HG03432 (cell line): ENCODE results near the gene TMEM119.
"Not testable (repeated sequence)": the region's sequence is repeated elsewhere in the genome, so short reads cannot be mapped to it uniquely, and the experiment has no call there.

ENCODE experiments used
- ATAC-seq: cut with Tn5 transposase; IDR thresholded peaks from one replicate; pipeline ENCODE4 v1.9.1; 2021; ENCODE audit warnings: mild to moderate bottlenecking, moderate library complexity; ENCODE audit not compliant: unreplicated experiment

Gene TMEM119

GRCh38 chr12:108604208-108604941 is 6.5 kb upstream of the TMEM119 start:
- ATAC-seq: no peak

DNA sequence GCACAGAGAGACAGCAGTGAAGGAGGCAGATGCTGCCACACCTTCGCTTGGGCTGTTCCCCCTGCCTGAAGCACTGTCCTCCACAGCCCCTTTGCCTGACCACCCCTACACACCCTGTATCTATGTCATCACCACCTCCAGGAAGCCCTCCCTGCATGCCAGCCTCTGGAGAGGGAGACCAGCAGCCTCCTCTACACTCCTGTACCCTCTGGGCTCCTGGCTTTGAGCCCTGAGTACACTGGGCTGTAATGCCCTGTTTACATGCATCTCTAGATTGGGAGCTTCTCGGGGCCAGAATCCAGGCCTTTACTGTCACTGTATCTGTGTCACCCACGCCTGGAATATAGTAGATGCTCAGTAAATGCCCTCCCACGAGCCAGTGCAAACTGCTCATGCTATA is 5.9 kb upstream of the TMEM119 start:
- ATAC-seq: no peak

DNA sequence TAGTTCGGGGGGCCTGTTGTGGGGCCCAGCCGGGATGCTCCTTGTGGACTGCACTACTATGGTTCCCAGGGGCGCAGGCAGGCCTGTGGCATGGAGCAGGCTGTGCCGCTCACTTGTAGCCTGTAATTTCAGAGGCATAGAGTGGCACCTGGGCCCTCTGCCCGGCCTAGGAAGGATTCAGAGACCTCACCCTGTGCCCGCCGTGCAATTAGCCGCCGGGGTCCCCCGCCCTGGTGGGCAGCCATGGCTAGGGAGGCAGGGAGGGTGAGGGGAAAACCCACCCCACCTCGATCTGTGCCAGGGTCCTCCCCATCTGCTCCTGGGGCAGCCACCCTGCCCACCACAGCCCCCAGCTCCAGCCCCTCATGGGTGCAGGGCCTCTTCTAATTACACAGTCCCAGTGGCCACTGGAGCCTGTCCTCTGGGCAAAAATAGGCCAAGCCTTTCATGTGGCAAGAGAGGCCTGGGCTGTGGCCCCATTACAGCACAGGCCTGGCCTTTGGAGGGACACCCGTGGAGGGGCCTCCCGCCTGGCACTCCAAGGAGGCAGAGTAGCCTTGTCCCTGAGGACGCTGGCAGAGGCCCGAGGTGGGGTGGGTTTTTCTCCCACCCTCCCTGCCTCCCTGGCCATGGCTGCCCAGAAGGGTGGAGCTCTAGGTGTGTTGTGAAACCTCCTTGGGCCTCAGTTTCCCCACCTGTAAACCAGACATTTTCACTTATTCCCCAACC is 5.3 kb upstream of the TMEM119 start:
- no peak for ATAC-seq

DNA sequence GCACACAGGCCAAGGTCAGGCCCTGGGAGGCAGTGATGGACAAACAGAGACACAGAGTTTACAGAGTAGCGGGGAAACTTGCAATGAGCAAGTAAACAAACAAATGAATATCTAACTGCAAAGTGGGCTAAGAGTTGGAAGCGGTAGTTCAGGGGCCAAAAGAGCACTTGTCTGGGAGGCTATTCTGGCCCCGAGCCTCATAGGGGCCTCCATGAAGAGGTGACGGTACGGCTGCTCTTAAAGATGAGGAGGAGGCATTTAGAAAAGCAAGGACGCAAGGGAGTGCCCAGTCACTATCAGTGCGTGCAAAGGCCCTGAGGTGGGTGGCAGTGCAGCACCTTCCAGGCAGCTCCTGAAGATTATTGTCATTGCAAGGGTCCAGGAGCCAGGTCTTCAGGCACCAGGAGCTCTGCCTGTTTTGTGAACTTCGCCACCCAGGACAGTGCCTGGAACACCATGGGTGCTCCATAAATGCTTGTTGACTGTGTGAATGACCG is 4.4 kb upstream of the TMEM119 start:
- ATAC-seq: no peak

- no peak for ATAC-seq
Measured at GRCh38 chr12:108600702-108601007, 2.8 kb upstream of the TMEM119 start.

GRCh38 chr12:108599948-108600701 is 2.2 kb upstream of the TMEM119 start:
- no peak for ATAC-seq

DNA sequence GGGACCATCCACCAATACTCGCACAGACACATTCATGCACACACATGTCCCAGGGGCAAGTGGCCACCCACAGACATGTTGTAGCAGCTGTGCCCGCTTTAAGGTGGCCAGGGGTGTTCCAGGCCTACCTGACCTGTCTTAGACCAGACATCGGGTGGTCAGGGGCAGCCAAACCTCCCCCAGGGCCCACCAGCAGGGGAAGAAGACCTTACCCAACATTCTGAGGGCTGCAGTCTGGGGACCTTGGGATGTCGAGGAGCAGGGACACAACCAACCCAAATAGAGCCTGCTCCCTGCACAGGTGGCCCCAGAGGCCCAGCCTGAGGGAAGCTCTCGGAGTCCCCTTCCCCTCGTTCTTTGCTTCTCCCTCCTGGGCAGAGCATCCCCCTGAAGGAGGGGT is 1.7 kb upstream of the TMEM119 start:
- no peak for ATAC-seq

GRCh38 chr12:108598553-108599250 is 818 bp upstream of the TMEM119 start:
- no peak for ATAC-seq

- ATAC-seq: no peak
Measured at GRCh38 chr12:108596854-108597558, 878 bp downstream of the TMEM119 start.

DNA sequence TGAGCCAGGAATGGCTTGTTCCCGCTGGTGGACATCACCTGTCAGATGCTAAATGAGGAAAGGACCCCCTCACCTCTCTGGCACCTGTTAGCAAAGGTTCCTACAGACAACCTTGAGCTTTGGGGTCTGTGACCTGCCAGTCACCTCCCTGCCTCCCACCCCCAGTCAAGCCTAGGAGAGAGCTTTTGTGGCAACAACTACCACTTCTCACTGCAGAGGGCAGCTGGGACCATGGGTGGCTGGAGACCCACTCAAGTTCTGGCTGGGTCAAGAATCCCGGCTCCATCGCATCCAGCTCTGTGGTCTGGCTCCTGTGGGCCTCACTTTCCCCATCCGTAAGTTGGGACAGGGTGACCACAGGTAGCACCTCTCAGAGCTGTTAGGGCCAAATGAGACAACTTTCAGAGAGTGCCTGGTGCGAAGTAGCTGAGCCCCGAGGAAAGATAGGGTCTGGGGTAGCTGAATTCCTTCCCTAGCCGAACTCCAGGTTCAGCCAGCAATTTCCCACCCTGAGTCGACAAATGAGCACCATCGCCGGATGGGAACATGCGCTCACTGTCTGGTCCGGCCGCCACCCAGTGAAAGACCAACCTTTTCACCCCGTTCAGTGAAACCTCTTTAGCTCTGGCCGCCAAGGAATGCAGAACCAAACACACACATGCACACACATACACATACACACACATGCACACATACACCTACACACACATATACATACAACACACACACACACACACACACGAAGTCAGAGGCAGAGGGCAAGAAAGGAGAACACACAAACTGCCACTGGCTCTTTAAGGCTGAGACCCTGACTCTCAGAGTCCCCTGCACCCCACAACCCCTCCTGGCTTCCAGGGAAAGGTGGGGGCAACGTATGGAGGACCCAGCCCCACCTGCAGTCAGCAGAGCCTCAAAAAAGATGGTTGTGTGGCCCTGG is 1.9 kb downstream of the TMEM119 start:
- no peak for ATAC-seq

GRCh38 chr12:108594960-108595710 is 2.7 kb downstream of the TMEM119 start:
- ATAC-seq: no peak

DNA sequence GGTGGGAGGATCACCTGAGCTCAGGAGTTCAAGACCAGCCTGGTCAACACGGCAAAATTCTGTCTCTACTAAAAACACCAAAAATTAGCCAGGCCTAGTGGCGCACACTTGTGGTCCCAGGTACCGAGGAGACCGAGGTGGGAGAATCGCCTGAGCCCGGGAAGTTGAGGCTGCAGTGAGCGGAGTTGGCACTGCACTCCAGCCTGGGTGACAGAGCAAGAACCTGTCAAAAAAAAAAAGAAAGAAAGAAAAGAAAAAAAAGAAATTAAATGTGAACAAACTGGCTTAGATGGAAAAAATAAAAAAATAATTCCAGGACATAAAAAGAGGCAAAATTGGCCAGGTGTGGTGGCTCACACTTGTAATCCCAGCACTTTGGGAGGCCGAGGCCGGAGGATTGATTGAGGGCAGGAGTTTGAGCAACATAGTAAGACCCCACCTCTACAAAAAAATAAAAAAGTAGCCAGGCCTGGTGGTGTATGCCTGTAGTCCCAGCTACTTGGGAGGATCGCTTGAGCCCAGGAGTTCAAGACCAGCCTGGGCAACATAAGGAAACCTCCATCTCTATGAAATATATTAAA is 3.5 kb downstream of the TMEM119 start:
- no peak for ATAC-seq

DNA sequence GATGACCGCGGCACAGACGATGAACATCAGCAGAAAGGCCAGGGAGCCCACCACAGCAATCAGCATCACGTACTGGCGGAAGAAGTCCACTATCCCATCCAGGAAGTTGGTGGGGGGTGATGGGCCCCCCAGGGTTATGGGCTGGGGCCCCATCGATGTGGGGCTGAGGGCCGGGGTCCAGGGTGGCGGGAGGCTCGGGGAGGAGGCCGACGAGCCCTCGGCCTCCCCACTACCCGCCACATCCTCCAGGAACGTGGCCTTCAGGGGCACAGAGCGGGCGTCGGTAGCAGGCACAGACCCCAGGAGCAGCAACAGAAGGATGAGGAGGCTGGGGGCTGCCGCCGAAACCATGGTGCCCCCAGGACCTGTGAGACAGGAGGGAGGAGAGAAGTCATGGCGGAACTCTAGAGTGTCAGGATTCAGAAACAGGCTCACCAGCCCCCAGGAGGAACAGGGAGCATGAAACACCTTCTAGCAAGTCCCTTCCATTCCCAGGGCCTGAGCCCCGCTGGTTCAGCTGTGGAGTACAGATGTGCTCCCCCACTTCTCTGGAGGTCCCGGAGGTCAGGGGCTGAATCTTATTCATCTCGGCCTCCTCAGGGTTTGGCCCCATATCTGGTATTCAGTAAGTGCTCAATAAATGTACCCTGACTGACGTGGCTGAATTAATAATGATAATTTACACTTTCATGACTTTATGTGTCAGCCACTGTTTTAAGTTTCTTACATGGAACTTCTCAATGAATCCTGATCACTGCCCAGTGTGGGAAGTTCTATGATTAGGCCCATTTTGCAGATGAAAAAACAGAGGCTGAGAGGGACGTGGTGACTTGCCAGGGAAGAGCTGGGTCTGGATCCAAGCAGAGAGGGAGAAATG is 5.6 kb downstream of the TMEM119 start:
- no peak for ATAC-seq

GRCh38 chr12:108591267-108591980 is 6.5 kb downstream of the TMEM119 start:
- ATAC-seq: no peak

GRCh38 chr12:108590463-108590862 is 7.4 kb downstream of the TMEM119 start:
- ATAC-seq: not testable (repeated sequence)

GRCh38 chr12:108589840-108590229 is 8.0 kb downstream of the TMEM119 start:
- no peak for ATAC-seq
